Mucosa of gallbladder (tissue), 1 donor: Measurements from ENCODE around the gene INHBB. TPM values are rescaled to one million over a fixed set of nuclear protein-coding genes. Genes with fewer than 3 reads are reported as not detected.
"Not testable (repeated sequence)": the region's sequence is repeated elsewhere in the genome, so short reads cannot be mapped to it uniquely, and the experiment has no call there.

ENCODE experiments used
- DNase-seq: peaks from one replicate; pipeline ENCODE4 v3.0.0-alpha.2; 2020; ENCODE audit warnings: low spot score
- total RNA-seq: library from RNA; stranded (reverse); gene quantifications from one replicate; pipeline ENCODE4 v1.2.1, GENCODE V29; 2021
- donor health status: DM: no; HTN: no; CAD: no.

The INHBB gene
- total RNA-seq, 1 donor from 2014 or later = 1.1 TPM

DNA sequence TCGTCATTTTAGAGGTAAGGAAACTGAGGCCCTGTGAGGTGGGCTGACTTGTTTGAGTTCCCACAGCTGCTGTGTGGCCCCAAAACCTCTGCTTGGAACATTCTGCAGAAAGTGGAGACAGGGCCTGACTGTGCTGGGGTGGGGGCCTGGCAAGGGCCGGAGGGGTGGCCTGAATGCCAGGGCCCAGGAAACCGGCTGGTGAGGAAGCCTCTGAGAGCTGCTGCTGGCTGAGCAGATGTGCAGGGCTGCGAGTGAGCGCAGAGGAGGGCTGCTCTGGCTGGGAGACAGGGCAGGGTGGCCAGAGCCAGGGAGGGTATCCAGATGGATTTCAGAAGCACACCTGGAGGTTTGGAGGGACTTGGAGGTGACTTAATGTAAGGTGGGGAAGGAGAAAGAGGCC lies 29.9 kb upstream of the INHBB start:
- no peak for DNase-seq

GRCh38 chr2:120316528-120317179 lies 29.3 kb upstream of the INHBB start:
- DNase-seq = no peak

DNA sequence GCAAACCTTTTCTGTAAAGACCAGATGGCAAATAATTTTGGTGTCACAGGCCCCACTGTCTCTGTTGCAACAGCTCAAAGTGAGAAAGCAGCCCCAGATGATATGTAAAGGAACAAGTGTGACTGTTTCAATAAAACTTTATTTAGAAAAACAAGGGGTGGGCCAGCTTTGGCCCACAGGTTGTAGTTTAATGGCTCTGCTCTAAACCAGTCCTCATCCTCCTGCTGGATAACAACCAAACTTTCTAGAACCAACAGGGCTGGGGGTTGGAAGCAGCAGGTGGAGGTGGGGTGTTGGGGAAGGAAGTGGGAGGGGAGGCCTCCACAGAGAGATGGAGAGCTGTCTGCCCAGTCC lies 28.8 kb upstream of the INHBB start:
- no peak for DNase-seq

DNA sequence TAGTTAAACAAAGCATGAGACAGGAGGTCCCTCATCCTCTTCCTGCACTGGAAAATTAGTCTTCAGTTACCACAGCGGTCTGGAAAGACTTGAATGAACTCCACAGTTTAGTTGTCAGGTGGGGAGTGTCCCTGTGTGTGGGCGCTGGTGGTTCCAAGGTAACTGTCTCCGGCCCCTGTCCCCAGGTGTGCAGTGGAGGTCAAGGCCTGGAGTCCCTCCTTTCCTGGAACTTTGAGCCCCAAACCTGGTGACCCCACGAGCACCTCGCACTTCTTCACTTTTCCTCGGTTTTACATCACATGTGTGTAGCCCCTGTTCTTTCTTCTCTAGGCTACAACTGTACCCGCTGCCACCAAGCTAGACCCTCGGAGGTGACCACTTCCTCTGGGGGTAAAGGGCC lies 28.0 kb upstream of the INHBB start:
- DNase-seq = no peak

DNA sequence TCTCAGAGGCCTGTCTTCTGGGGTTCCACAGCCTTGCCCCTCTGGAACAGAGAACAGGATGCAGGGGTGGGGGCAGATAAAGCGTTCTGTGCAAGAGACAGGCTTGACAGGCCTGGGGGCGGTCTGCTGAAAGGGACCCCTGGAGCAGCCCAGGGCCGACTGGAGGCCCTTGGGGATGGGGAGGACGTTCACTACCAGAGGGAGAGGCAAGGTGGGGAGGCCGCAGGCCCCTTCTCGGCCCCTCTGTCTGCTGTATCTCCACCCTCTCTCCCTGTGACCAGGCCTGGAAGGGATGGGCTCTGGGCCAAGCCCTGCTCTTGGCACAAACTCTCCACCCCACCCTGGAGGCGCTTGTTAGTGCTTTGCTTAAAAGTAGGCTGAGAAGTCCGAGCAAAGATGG lies 27.3 kb upstream of the INHBB start:
- DNase-seq = no peak

- no peak for DNase-seq
Observed at GRCh38 chr2:120319123-120319522, 26.8 kb upstream of the INHBB start.

- DNase-seq = no peak
Observed at GRCh38 chr2:120319686-120320317, 26.1 kb upstream of the INHBB start.

DNA sequence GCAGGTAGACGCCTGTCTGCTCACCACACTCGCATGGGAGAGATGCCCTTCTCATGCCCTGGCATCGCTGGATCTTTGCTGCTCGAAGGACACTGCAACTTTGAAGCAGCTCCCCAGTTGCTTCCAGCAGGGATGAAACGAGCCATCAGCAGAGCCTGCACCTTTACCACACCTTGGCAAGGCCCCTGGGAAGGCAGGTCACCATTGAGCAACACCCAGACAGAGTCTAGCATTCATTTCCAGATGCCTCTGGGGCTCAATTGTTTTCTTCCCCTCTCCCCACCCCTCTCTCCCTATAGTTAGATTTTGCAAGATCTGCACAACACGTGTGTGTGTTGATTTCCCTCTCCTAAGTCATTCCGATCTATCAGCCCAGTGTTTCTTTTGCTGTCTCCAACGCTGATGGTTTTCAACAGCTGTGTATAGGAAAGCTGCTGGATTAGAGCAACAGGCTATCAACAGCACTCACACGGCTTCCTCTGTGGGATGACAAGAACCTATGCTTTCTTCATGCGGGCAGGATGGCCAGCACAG lies 25.6 kb upstream of the INHBB start:
- DNase-seq = no peak

DNA sequence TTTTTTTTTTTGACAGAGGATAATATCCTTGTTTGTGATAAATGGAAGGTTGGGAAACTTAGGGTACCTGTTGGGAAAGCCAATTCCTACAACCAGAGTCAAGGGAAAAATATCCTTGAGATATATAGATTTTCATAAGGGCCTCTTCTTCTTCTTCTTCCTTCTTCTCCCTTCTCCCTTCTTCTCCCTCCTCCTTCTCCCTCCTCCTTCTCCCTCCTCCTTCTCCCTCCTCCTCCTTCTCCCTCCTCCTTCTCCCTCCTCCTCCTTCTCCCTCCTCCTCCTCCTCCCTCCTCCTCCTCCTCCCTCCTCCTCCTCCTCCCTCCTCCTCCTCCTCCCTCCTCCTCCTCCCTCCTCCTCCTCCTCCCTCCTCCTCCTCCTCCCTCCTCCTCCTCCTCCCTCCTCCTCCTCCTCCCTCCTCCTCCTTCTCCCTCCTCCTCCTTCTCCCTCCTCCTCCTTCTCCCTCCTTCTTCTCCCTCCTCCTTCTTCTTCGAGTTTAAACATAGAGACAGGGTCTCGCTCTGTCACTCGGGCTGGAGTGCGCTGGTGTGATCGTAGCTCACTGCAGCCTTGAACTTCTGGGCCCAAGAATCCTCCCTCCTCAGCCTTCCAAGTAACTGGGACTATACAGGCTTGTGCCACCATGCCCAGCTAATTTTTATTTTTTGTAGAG lies 24.9 kb upstream of the INHBB start:
- not testable (repeated sequence) for DNase-seq

GRCh38 chr2:120321721-120322284 lies 24.1 kb upstream of the INHBB start:
- no peak for DNase-seq

GRCh38 chr2:120322329-120322728 lies 23.6 kb upstream of the INHBB start:
- no peak for DNase-seq

- DNase-seq = no peak
Observed at GRCh38 chr2:120323214-120323613, 22.7 kb upstream of the INHBB start.

GRCh38 chr2:120323807-120324399 lies 22.0 kb upstream of the INHBB start:
- DNase-seq = no peak

GRCh38 chr2:120324933-120325332 lies 21.0 kb upstream of the INHBB start:
- DNase-seq = no peak

- DNase-seq = no peak
Observed at GRCh38 chr2:120326066-120326465, 19.9 kb upstream of the INHBB start.

DNA sequence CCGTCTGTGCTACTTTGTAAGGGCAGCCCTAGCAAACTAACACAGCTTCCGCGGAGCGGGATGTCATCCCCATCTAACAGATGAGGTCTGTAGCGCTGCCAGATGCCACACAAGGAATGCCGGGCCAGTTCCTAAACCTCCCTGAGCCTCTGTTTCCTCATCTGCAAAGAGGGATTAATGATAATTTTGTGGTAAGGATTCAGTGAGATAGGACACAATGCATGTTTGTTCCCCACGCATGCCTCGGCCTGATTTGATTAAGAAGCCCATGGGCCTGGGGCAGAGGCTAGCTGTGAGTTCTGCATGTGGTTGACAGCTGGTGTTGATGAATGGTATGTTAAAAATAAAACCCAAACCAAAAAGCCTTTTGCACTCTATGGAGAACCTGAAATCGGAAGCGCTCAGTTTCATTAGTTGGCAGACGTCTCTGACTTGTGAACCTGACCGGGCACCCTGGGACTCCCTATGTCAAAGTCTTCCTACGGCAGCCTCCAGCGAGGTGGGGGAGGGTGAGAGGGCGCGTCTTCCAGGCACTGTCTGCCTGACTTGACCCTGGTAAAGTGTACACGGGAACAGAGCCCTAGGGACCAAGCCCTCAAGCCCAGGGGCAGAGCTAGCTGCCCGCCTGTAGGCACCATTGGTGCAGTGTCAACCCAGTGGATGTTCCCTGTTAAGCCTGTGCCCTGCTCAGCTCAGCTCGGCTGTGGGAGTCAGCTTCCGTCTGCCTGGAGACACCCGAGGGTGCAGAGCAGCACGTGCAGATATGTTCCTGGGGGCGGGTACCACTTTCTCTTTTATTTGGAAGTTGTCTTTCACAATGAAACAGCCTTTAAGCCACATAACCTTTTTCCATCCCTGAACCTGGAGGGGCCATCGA lies 14.8 kb upstream of the INHBB start:
- no peak for DNase-seq

GRCh38 chr2:120331903-120332302 lies 14.0 kb upstream of the INHBB start:
- no peak for DNase-seq

DNA sequence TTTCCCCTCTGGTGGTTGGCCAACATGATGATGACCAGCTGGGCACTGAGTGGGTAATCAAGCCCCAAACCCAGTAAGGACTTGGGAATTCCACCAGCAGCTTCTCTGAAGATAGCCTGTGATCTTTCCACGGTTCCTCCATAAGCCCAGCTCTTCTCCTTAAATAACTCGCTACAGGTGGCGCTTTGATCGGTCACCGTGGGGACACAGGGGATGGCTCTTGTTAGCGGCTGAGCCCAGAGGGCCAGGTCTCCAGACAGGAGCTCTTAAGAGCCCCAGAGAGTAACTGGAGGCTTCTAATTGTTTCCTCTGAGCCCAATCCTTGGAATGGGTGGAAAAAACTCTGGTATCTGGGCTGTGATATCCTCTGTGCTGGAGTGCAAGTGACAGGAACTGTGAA lies 13.6 kb upstream of the INHBB start:
- DNase-seq = no peak

- DNase-seq = no peak
Observed at GRCh38 chr2:120334068-120334467, 11.9 kb upstream of the INHBB start.

DNA sequence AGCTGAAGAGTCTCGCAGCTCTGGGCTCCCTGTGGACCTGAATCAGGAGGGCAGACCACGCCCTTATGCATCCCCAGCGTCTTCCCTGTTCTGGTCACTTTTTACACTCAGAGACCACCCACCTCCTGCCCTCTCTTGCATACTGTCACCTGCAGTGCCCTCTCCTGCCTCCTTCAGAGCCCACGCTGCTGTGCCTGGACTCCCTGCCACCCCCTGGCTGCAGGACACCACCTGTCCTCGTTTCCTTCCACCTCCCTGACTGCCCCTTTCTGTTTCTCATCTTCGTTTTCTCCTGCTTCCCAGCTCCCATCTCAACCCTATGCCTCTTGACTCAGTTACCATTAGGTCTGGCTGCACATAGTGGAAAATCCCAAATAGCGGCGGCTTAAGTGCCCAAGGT lies 9.2 kb upstream of the INHBB start:
- DNase-seq = no peak

DNA sequence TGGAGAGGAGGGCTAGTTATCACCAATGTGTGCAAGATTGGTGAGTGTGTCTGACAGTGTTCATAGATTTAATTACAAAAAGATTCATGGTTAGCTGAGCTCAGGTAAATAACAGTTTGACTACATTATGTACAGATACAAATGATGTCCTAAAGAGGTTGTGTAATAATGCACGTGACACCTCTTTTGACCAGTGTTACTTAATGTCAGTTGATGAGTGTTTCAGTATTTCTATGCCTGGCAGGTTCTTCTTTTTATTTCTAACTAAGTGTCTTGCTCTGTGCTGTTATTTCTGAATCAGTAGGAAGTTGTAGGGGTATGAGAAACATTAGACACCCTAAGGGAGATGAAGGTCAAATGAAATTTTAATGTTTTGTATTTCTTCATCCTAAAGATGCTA lies 7.9 kb upstream of the INHBB start:
- DNase-seq = no peak
